GM11168 (cell line): ENCODE data around the gene ACY1.
"Not testable (repeated sequence)": the region's sequence is repeated elsewhere in the genome, so short reads cannot be mapped to it uniquely, and the experiment has no call there.

Experiments used
- in situ Hi-C: fragments of 300-500 bp; cut with MboI; formaldehyde crosslinking; loops from one replicate; pipeline ENCODE4 v1.12.0; 2022; ENCODE audit warnings: low sequenced_read_pairs; ENCODE audit not compliant: unreplicated experiment

The ACY1 gene

DNA sequence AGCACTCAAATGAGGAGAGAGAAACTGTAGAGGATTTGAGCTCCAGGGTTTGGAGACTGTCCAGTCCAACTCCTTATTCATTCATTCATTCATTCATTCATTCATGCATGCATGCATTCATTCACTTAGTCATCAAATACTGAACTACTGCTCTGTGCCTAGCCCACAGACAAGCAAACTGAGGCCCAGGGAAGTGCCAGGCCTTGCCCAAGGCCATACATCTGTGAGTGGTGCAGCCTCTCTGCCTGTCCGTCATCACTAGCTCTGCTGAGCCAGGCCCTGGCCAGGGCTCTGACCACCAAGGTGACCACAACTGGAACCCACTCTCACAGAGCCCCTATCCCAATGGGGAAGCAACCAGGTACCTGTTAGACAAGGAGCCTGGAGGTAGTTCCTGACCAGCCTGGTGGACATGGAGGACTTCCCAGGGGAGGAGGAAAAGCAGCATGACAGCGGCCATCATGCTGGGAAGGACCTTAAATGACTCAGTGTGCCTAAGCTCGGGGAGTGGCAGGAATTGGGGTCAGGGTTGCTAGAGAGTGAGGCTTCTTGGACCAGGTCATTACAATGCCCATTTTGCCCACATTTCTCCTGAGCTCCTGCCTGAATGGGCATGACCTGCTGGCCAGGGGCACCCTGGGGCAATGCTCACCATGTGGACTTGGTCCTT is 39.9 kb downstream of the ACY1 start:
- in situ Hi-C loops = no loop called here

GRCh38 chr3:52023860-52024764 is 40.8 kb downstream of the ACY1 start:
- in situ Hi-C loops = no loop called here

DNA sequence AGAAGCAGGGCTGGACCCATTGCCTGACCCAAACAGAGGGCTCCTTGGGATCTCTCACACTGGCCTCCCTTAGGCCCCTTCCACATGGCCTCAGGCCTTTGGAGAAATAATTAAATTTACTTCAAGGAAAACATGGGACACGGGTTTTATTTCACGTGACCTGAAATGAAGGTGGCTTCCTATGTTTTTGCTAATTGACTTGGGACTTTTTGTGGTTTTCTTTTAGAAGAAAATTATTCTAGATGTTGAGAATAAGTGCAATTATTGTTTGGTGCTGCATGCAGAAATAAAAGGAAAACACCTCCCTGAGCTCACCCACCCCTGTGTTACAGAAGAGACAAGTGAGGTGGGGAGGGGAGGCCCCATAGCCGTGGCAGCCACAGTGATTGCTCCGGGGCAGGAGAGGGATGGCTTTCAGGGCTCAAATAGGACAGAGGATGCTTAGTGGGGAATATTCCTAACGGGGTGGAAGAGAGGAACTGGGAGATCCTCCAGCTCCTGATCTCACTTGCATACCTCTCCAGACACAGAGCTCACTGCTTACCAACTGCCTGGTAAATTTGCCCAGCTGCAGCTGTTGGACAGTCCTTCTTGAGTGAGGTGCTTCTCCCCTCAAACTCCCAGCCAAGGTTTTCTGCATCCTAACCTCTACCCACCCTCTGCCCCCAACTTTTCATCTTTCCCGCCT is 41.6 kb downstream of the ACY1 start:
- in situ Hi-C loops = no loop called here

GRCh38 chr3:52025453-52025852 is 42.1 kb downstream of the ACY1 start:
- in situ Hi-C loops = no loop called here

DNA sequence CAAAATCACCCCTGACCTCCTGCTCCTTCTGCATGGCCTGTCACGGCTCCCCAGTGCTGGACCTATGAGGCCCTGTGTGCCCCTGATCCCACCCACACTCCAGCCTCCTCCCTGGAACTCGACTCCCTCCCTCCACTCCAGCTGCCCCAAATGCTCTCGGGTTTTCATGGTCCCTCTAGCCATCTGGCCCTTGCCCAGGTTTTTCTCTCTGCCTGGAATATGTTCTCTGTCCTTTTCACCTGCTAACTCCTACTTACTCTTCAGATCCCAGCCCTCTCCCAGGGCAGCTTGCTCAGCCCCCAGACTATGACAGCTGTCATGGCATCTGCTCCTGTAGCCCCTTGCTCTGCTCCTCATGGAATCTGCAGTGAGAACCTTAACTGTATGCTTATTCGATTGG is 42.7 kb downstream of the ACY1 start:
- in situ Hi-C loops = no loop called here

- in situ Hi-C loops = no loop called here
Observed at GRCh38 chr3:52028572-52028971, 45.2 kb downstream of the ACY1 start.

- in situ Hi-C loops = no loop called here
Observed at GRCh38 chr3:52029053-52029452, 45.7 kb downstream of the ACY1 start.

DNA sequence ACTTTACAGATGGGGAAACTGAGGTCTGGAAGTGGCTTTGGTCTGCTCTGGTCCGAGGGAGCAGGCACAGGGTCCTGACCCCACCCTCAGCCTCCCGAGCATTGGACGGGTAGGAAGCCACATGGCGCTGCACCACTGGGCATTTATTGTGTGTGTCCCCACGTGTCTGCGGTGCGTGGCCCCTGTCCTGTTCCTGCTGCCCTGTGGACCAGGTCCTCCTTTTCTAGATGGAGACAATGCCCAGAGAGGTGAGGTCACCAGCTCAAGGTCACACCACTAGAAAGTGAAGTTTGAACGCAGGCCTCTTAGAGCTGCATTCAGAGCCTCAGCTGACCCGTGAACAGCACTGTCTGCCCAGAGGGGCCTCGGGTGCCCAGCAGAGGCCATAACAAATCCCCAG is 46.2 kb downstream of the ACY1 start:
- in situ Hi-C loops = no loop called here

DNA sequence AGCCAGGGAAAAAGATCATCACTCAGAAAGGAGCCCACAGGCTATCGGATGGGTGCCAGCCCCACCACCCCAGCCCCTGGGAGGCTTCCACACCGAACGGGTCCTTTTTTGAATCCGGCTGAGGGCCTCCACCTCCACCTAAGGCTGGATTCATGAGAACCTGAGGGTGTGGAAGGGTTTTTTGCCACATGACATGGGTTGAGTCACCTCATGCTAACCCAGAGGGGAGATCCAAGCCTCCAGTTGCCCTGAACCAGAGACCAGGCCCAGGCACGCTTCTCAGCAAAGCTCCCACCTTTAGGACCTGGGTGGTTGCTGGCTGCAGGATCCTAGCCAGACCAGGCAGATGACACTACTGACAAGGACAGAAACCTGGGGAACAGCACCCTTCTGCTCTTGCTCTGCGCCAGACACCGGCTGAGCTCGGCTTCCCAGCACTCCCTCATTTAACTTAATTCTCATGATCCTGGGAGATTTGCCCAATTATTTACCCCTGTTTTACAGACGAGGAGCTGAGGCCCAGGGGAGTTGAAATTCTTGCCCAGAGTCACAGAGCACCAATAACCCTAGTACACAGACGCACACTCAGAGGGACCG is 47.5 kb downstream of the ACY1 start:
- in situ Hi-C loops = no loop called here

DNA sequence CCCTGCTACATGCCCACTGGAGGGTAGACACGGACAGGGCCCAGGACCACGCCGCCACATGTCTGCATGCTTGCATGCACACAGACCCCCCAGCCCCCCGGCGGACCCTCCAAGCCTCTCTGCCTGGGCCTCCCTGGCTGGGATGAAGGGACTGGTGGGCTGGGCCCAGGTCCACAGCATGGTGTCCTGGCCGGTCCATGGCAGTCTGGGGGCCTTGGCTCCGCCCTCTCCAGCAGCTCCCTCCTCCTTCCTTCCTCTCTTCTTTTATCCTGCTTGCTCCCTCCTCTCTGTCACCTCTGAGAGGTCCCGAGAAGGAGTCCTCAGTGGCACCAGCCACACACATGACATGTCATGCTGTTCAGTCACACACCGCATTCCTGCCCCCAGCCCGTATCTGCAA is 48.6 kb downstream of the ACY1 start:
- in situ Hi-C loops = no loop called here

- in situ Hi-C loops = no loop called here
Observed at GRCh38 chr3:52032702-52033408, 49.5 kb downstream of the ACY1 start.

DNA sequence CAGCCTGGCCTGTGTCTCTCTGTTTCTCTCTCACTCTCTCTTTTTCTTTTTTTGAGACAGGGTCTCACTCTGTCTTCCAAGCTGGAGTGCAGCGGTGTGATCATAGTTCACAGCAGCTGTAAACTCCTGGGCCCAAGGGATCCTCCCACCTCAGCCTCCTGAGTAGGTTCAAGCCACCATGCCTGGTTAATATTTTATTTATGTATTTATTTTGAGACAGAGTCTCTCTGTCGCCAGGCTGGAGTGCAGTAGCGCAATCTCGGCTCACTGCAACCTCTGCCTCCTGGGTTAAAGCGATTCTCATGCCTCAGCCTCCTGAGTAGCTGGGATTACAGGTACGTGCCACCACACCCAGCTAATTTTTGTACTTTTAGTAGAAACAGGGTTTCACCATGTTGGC is 50.4 kb downstream of the ACY1 start:
- in situ Hi-C loops = not testable (repeated sequence)

DNA sequence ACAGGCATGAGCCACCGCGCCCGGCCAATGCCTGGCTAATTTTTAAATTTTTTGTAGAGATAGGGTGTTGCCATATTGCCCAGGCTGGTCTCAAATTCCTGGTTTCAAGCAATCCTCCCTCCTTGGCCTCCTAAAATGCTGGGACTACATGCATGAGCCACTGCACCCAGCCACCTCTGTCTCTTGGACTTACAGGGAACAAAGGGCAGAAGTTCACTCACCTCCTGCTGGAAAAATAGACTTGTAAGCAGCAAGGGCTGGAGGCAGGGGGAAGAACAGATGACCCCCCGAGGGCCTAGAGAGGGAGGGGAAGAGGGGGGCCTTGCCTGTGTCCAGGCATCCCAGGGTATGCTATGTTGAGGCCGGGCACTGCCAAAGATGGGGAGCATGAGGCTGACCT is 50.9 kb downstream of the ACY1 start:
- in situ Hi-C loops = no loop called here

DNA sequence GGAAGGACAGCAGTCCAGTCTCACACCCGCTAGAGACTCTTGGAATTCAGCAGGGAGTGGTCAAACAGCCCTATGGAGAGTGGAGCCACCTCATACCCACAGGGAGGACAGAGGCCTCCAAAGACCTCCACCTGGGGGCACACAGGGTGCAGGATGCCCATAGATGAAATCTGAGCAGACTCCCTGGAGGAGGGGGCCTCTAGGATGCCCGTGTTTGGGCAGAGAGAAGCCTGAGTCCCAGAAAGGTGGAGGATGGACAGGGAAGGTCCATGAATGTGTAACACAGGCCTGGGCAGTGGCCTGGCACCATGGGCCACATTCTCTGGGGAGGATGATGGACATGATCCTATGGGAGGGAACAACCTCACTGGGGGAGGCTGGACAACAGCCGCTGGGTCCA is 51.3 kb downstream of the ACY1 start:
- in situ Hi-C loops = no loop called here

- in situ Hi-C loops = no loop called here
Observed at GRCh38 chr3:52036222-52036694, 52.9 kb downstream of the ACY1 start.

DNA sequence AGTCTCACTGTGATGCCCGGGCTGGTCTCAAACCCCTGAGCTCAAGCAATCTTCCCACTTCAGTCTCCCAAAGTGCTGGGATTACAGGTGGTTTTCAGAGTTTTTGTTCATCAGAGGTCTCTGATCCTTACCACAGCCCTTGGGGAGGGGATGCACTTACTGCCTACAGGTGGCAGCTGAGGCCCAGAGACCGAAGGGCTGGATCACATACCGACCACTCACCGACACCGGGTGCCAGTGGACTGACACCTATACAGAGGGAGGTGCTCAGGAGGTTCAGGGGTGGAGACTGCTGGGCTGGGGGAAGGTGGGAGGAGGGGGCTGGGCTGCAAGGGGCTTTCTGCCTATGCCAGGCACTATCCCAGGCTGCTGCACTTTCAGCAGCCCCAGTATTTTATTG is 53.5 kb downstream of the ACY1 start:
- in situ Hi-C loops = no loop called here

GRCh38 chr3:52037291-52037690 is 54.0 kb downstream of the ACY1 start:
- in situ Hi-C loops = no loop called here

DNA sequence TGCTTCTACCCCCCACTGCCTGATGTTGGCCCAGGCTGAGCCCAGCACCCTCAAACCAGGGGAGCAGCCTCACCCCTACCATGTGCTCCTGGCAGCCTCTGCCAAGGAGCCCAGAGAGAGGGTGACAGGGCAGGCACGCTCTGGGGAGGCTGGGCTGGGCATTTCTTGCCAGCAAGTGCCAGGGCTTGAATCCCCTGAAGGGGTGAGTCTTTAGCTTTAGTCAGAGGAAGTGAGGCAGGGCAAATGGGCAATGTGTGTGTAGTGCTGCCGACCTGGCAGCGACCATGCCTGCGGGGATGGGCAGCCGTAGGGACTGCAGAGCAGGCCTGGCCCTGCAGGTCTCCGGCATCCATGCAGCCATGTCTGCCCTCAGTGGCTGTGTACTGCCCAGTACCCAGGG is 54.9 kb downstream of the ACY1 start:
- in situ Hi-C loops = no loop called here
